ENCODE measurements around the gene TOR1B.

Gene TOR1B

GRCh38 chr9:129816501-129817435, 13.8 kb downstream of the TOR1B start:
- Histone ChIP-seq H3K4me1 (ENCODE audit: low read length) (no peaks in the 10 kb centered on the region), H4K20me1 (ENCODE audit: insufficient read depth, low read length) (no peaks in the 10 kb centered on the region), H3K9me2 (replicated peaks; ENCODE audit: insufficient read depth, low read length) (no peaks in the 10 kb centered on the region), H3F3A (ENCODE audit: insufficient read depth, low read length) (no peaks in the 10 kb centered on the region), H3K36me3 (replicated peaks; ENCODE audit: insufficient read depth, low read length) (peaks cover 7% of the 10 kb centered on the region), H3K4me3 (ENCODE audit: low read length) (no peak overlapping the region), H3K9me3 (replicated peaks; ENCODE audit: insufficient read depth, low read length) (no peaks in the 10 kb centered on the region), H3K4me2 (ENCODE audit: low read depth, low read length) (no peak overlapping the region), H3K9ac (ENCODE audit: low read length) (no peak overlapping the region), H3K27me3 (replicated peaks; ENCODE audit: insufficient read depth, low read length) (no peaks in the 10 kb centered on the region), H2AFZ (ENCODE audit: low read length) (no peak overlapping the region), H3K27ac (ENCODE audit: low read length) (no peak overlapping the region), H3K79me2 (ENCODE audit: low read length) (peaks cover 5% of the 10 kb centered on the region; the same call in 1 of the 2 replicates)
- TF ChIP-seq EZH2 (optimal IDR thresholded peaks at IDR 0.05; ENCODE audit: low read depth, low read length) (no peak), CTCF (IDR thresholded peaks at IDR 0.05; ENCODE audit: low read length) (no peak), EZH2phosphoT487 (IDR thresholded peaks at IDR 0.05; ENCODE audit: low read length) (no peak)
- no peak for DNase-seq

- Histone ChIP-seq H3K4me3 (ENCODE audit: low read length) (peak overlapping the region; percentile 67), H3F3A (ENCODE audit: insufficient read depth, low read length) (0 out of 2 replicates have a peak, but pooled peaks cover 6% of the 10 kb centered on the region), H3K79me2 (ENCODE audit: low read length) (peaks cover 18% of the 10 kb centered on the region), H3K9me2 (replicated peaks; ENCODE audit: insufficient read depth, low read length) (no peaks in the 10 kb centered on the region), H3K9me3 (replicated peaks; ENCODE audit: insufficient read depth, low read length) (no peaks in the 10 kb centered on the region), H4K20me1 (ENCODE audit: insufficient read depth, low read length) (no peaks in the 10 kb centered on the region), H3K4me2 (ENCODE audit: low read depth, low read length) (peak overlapping the region; percentile 85), H3K9ac (ENCODE audit: low read length) (peak overlapping the region; percentile 46; the same call in 1 of the 2 replicates), H3K4me1 (ENCODE audit: low read length) (no peaks in the 10 kb centered on the region), H3K27ac (ENCODE audit: low read length) (no peak overlapping the region), H3K27me3 (replicated peaks; ENCODE audit: insufficient read depth, low read length) (no peaks in the 10 kb centered on the region), H2AFZ (ENCODE audit: low read length) (no peak overlapping the region), H3K36me3 (replicated peaks; ENCODE audit: insufficient read depth, low read length) (0 out of 2 replicates have a peak, but pooled peaks cover 2% of the 10 kb centered on the region)
- TF ChIP-seq EZH2phosphoT487 (IDR thresholded peaks at IDR 0.05; ENCODE audit: low read length): no peak
- TF ChIP-seq EZH2 (optimal IDR thresholded peaks at IDR 0.05; ENCODE audit: low read depth, low read length): no peak
- TF ChIP-seq CTCF (IDR thresholded peaks at IDR 0.05; ENCODE audit: low read length): no peak
- DNase-seq: no peak
Observed at GRCh38 chr9:129822898-129823541, 20.0 kb downstream of the TOR1B start.

- no peak for DNase-seq
- Histone ChIP-seq H3K79me2 (ENCODE audit: low read length) (peaks cover 18% of the 10 kb centered on the region), H3K27ac (ENCODE audit: low read length) (no peak overlapping the region), H3K9ac (ENCODE audit: low read length) (peak overlapping the region; percentile 90), H2AFZ (ENCODE audit: low read length) (peak overlapping the region; percentile 86), H4K20me1 (ENCODE audit: insufficient read depth, low read length) (no peaks in the 10 kb centered on the region), H3K9me3 (replicated peaks; ENCODE audit: insufficient read depth, low read length) (no peaks in the 10 kb centered on the region), H3K4me1 (ENCODE audit: low read length) (no peaks in the 10 kb centered on the region), H3K9me2 (replicated peaks; ENCODE audit: insufficient read depth, low read length) (no peaks in the 10 kb centered on the region), H3K4me2 (ENCODE audit: low read depth, low read length) (peak overlapping the region; percentile 52; the same call in 1 of the 2 replicates), H3K36me3 (replicated peaks; ENCODE audit: insufficient read depth, low read length) (0 out of 2 replicates have a peak, but pooled peaks cover 2% of the 10 kb centered on the region), H3K27me3 (replicated peaks; ENCODE audit: insufficient read depth, low read length) (no peaks in the 10 kb centered on the region), H3F3A (ENCODE audit: insufficient read depth, low read length) (0 out of 2 replicates have a peak, but pooled peaks cover 6% of the 10 kb centered on the region), H3K4me3 (ENCODE audit: low read length) (peak overlapping the region; percentile 96)
- TF ChIP-seq CTCF (IDR thresholded peaks at IDR 0.05; ENCODE audit: low read length): no peak
- no peak for TF ChIP-seq EZH2phosphoT487 (IDR thresholded peaks at IDR 0.05; ENCODE audit: low read length)
- no peak for TF ChIP-seq EZH2 (optimal IDR thresholded peaks at IDR 0.05; ENCODE audit: low read depth, low read length)
Observed at GRCh38 chr9:129823542-129823934, 20.6 kb downstream of the TOR1B start.

Data from MM.1S (cell line).